Limb (tissue), 2 donors: Measurements from ENCODE around the gene ABAT.

Experiments used
- DNase-seq, 2 donors: peaks; one replicate each; pipeline ENCODE4 v3.0.0-alpha.2; 2016; ENCODE audit errors: extremely low spot score in 2 of 2

Gene ABAT

GRCh38 chr16:8717892-8718415, 43.5 kb downstream of the ABAT start:
- DNase-seq: peak in 1 of 2 donors; percentile 43

- DNase-seq: no peak
Measured at GRCh38 chr16:8718851-8719680, 44.6 kb downstream of the ABAT start.

GRCh38 chr16:8720080-8720966, 45.9 kb downstream of the ABAT start:
- DNase-seq: peak; percentile 79 to 86

GRCh38 chr16:8720967-8721308, 46.5 kb downstream of the ABAT start:
- DNase-seq: no peak

- DNase-seq: no peak
Measured at GRCh38 chr16:8721336-8722024, 47.1 kb downstream of the ABAT start.

GRCh38 chr16:8722025-8722348, 47.6 kb downstream of the ABAT start:
- DNase-seq: no peak

- DNase-seq: no peak
Measured at GRCh38 chr16:8725513-8726178, 51.2 kb downstream of the ABAT start.

GRCh38 chr16:8727131-8727806, 52.9 kb downstream of the ABAT start:
- no peak for DNase-seq

GRCh38 chr16:8727857-8728618, 53.6 kb downstream of the ABAT start:
- no peak for DNase-seq

- DNase-seq: no peak
Measured at GRCh38 chr16:8729779-8730334, 55.4 kb downstream of the ABAT start.

- DNase-seq: no peak
Measured at GRCh38 chr16:8730335-8730915, 56.0 kb downstream of the ABAT start.

GRCh38 chr16:8733849-8734540, 59.6 kb downstream of the ABAT start:
- DNase-seq: no peak

GRCh38 chr16:8735574-8735973, 61.2 kb downstream of the ABAT start:
- no peak for DNase-seq

- no peak for DNase-seq
Measured at GRCh38 chr16:8736123-8736668, 61.8 kb downstream of the ABAT start.

- DNase-seq: no peak
Measured at GRCh38 chr16:8739151-8739550, 64.7 kb downstream of the ABAT start.

- no peak for DNase-seq
Measured at GRCh38 chr16:8739989-8740704, 65.7 kb downstream of the ABAT start.

GRCh38 chr16:8740775-8741355, 66.4 kb downstream of the ABAT start:
- DNase-seq: no peak
